GM19467 (cell line): ENCODE measurements around the gene RNF130.

Source experiments
- ATAC-seq: cut with Tn5 transposase; IDR thresholded peaks from one replicate; pipeline ENCODE4 v1.9.1; 2021; ENCODE audit warnings: mild to moderate bottlenecking, moderate library complexity; ENCODE audit not compliant: unreplicated experiment

Gene RNF130

DNA sequence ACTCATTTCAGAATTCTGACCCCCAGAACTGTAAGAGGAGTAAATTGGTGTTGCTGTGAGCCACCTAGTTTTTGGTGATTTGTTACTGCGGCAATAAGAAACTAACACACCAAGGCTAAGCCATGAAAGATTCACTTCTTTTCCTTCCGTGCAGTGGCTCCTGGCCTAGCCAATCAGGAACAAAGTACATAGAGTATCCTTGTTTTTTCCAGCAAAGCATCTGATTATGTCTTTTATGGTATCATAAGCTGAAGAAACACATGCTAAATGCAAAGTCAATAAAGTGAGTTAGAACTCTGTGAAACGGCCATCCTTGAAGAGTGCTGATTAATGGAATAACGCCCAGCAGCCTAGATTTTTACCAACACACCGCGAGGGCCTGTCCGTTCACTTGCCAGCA is 11.4 kb downstream of the RNF130 start:
- ATAC-seq: no peak

DNA sequence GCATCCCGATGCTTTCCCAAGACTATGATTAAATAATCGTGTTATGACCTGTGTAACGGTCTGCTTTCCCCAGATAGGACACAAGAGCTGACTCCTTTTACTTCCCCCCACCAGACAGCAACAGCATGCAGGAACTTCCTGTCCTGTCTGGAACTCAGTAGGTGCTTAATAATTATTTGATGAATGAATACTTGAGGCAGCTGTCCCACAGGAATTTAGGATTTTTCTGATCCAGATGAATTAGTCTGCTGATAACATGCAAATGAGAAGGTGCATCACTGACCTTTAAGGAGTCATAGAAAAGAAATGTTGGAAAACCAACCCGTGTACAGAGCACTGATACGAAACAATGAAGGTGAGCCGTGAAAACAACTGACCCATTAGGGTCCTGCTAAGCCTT is 12.2 kb downstream of the RNF130 start:
- no peak for ATAC-seq

DNA sequence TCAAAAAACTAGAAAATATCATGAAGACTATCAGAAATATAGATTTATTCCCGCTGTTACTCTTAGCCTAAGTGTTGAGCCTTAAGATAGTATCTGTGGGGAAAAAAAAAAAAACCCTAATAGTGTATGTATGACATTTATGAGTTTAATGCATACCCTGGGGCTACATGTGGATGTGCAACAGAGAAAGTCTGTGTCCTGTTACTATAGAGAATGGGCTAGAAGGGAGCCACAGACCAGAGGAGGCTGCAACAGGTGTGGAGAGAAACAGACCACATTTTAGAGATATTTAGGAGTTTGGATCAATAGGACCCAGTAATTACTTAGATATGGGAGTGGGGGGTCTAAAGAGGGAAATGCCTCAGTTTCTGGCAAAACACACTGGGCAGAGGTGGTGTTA is 15.4 kb downstream of the RNF130 start:
- ATAC-seq: no peak

DNA sequence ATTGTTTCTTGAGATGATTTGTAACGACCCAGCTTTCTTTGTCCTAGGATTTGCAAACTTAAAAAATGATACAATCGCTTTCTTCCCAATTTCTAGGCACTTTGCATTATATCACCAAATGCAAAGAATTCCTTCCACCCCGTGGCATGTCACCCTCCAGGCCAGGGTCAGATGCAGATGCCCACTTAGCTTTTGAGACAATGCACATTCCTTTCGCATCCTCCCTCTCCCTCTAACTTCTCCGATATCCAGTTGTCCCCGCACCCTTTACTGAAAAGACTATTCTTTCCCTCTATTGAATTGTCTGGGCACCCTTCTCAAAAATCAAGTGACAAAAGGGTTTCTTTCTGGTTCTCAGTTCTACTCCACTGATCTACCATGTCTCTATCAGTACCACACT is 17.3 kb downstream of the RNF130 start:
- no peak for ATAC-seq

DNA sequence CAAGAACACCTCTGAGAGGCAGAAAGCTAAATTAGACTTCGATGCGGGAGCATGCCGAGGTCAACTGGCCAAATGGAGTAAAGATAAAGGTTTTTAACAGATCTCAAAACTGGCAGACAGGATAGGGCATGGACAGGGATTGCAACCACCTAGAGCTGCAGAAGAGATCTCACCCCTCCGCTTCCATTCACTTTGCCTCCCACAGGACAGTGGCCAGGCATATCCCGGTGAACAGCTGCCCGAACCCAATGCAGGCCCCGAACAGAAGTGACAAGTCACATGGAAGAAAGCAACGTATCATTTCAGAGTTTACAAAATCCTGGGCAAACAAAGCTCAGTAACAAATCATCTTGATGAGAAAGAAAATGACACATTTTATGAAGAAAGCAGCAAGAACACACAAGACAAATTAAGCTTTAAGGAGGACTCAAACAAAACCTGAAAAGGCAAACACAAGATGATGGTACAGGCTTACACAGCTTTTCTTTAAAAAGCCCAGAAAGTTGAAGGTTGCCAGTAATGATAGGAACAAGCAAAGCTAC is 18.4 kb downstream of the RNF130 start:
- no peak for ATAC-seq

DNA sequence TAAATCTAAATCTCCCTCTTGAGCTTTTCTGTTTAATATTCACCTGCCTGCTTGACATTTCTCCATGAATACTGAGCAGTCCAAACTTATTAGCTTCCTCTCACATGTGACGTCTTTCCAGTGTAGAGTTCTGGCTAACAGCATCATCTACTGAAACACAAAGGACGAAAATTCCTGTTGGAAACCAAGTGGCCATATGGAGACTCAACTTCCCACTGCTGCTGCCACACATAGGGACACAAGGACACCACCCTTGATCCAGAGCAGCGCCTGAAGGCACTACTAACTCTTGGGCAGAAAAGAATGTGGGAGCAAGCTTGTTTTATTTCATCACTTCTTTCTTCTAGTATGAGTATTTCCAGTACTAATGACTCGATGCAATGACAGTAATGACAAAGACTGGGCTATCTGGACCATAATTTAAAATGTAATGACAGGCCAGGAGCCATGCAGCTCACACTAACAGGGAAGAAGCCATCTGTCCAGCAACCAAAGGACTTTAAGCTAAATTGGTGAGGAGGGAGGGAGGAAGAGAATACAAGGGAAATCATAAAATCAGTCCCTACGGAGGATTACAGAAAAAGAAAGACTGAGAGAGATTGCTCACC is 19.2 kb downstream of the RNF130 start:
- ATAC-seq: no peak

DNA sequence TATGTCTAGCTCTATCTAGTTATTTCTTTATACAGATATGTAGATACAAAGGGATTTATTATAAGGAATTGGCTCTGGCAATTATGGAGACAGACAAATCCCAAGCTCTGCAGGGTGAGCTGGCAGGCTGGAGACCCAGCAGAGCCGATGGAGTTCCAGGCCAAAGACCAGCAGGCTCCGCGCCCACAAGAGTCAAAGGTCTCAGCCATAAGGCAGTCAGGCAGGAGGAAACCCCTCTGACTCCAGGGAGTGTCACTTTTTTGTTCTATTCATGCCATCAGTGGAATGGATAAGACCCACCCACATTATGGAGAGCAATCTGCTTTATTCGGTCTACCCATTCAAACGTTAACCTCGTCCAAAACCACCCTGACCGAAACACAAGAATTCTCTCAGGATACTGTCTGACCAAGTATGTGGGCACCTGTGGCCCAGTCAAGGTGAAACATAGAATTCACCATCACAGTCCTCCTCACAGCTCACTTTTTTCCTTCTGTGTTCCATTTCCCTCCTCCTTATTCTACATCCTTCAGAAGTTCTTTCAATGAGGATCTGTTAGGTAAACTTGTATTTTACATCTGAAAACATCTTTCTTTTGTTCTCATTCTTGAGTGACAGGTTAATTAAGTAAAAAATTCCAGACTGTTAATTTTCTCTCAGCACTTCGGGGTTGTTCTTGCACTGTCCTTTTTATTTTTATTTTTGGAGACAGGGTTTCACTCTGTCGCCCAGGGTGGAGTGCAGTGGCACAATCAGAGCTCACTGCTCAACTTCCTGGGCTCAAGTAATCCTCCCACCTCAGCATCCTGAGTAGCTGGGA is 21.2 kb downstream of the RNF130 start:
- no peak for ATAC-seq

DNA sequence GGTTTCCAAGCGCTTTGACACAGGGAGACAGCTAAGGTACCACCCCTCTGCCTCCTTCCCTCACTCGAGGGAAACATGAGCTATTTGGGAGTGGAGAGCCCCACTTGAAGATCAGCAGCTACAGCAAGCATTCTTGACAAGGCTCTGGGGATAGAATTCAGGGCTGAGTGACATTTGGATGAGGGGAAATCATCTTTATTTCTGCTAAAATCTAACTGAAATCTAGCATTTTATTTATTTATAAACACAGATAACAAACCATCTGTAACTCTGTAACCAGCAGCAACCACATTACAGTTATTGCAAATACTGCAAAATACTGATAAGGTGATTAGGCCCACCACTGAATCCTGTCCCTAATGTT is 22.4 kb downstream of the RNF130 start:
- ATAC-seq: no peak

DNA sequence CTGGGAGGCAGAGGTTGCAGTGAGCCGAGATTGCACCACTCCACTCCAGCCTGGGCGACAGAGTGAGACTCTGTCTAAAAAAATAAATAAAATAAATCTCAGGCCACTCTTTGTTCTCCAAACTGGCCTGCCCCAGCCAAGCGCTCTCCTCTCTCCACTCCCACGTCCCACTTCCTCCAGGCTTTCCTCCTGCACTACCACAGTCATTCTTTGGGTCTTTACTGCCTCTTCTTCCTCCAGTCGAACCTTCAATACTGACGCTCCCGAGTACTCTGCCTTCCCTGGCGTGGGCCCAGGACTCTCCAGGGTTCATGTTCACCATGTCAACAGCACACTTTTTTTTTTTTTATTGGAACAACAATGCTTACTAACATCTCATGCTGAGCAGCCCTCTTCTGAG is 23.9 kb downstream of the RNF130 start:
- no peak for ATAC-seq

DNA sequence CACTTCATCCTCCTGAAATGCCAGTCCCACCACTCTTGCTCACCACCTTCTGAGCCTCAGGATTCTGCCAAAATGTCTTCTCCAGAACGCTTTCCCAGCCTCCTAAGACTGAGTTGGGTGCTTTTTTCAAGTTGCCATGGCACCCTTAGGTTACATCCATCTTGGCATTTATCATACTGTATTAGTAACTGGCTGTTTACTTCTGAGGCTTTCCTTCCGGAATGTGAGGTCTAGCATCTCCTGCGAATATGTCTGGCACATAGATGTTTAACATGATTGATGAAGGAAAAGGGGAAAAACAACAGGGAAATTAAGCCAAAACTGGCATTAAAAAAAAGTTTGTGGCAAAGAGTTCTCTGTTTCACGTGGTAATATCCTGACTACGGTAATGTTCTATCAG is 24.9 kb downstream of the RNF130 start:
- no peak for ATAC-seq

DNA sequence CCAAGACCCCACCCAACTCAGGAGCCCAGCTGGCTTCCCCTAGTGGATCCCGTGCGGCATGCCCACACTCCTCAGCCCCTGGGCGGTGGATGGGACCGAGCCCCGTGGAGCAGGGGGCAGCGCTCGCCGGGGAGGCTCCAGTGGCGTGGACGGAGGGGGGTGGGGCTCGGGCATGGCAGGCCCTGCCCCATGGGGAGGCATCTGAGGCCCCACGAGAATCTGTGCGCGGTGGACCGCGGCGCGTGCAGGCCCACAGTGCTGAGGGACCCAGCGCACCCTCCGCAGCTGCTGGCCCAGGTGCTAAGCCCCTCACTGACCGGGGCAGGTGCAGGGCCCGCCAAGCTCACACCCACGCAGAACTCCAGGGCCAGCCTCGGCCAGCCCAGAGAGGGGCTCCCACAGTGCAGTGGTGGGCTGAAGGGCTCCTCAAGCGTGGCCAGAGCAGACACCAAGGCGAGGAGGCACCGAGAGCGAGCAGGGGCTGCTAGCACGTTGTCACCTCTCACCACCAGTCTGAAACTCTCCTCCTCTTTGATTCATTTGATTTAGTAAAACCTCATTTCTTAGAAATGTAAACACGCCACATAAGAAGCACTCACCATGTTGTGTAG is 25.6 kb downstream of the RNF130 start:
- ATAC-seq: no peak

DNA sequence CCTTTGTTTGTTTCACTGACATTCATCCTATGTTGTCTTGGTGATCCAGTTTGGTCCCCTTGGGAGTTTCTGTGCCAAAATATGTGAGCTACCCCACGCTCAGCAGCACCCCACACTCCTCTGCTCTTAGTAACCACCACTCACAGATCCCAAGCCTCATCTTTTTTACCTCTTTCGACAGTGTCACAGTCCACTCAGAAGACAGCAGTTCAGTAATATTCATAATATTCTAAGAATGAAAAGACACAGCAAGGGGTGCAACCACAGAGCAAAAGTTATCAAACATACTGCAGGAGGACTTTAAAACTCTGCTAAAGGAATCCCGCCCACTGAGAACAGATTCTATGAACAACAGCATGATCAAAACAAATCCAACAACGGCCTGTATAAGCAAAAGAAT is 28.2 kb downstream of the RNF130 start:
- no peak for ATAC-seq

DNA sequence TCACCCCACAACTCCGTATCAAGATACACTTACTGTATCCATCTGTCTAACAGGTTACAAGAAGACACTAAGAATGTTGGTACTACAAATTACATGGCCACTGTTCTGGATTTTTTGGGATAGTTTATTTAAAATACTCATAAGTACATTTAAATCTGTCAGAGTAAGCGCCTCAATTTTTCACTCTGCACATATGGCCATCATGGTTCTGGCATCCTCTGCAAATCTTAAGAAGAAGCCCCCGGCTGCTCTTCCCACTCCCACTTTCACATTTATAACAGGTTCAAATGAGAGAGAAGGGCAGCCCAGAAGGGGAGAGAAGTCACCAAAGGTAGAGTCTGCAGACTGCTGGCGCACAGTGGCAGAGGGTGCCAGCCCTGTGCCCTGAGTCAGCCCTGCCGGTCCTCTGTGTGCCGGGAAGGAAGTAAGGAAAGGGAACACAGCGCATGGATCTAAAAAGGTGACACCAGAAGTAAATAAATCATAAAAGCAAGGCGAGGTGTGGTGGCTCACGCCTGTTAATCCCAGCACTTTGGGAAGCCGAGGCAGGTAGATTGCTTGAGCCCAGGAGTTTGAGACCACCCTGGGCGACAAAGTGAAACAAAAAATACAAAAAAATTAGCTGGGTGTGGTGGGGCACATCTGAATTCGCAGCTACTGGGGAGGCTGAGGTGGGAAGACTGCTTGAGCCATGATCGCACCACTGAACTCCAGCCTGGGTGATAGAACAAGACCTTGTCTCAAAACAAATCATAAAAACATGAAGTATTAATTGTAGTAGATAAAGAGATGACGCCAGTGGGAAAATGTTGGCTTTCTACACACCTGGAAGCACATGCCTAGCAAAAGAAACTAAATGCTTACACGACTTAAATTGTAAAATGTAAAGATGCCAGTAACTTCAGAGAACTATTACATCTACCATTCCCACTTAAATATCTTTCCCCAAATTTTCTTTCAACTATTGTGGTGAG is 30.0 kb downstream of the RNF130 start:
- no peak for ATAC-seq

DNA sequence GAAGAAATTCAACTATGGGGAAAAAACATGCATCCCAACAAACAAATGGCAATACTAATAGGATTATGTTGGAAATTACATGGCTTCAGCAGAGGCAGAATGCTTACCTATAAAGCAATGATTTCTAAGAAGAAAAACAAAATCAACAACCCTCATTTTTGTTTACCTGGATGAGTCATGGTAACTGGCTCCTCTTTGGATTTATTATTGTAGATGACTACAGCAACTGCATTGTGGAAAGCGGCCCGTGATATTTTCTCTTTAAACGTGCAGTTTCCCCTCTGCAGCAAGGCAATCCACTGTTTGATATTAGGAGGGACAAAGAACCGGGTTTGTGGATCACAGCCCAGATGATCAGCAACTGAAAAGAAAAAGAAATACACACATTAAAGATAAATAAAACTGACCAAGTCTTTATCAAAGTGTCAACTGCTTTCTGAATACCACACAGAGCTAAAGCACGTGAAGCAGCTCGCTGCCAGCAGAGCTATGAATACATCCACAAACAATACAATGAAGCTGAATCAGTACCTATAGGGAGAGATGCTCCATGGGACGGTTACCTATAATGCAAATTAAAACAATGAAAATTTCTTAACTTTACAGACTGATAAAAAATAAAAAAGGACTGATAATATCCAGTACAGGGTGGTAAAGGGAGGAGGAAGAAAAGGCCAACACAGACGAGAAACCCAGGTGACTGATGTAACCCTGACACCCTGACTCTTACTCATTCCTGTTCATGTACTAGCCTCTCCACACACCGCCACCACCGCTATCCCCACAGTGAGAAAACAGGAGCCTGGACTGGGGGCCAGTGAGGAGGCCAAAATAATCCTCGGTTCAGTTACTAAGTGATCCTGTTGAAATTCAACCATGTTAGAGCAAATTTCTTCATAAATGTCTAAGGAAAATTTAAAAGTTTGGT is 31.0 kb downstream of the RNF130 start:
- no peak for ATAC-seq

DNA sequence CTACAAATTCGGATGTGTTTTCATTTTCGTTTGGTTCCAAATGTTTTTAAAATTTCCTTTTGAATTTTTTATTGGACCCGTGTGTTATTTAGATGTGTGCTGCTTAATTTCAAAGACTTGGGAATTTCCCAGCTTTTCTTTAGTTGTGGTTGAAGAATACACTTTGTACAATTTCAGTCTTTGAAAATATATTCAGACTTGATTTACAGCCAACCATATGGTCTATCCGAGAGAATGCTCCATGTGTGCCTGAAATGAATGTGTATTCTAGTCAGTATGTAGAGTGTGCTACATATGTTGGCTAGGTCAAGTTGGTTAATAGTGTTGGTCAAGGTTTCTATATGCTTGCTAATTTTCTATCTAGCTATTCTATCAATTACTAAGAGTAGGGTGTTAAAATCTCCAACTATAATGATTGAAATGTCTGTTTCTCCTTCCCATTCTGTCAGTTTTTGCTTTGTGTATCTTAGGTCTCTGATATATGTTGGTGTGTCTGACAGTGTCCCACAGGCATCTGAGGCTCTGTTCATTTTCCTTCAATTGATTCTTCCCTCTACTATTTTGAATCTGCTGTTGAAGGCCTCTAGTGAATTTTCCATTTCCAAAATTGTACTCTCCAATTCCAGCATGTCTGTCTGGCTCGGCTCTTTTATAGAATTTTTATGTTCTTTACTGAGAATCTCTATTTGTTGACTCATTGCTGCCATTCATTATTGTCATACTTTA is 36.2 kb downstream of the RNF130 start:
- no peak for ATAC-seq

DNA sequence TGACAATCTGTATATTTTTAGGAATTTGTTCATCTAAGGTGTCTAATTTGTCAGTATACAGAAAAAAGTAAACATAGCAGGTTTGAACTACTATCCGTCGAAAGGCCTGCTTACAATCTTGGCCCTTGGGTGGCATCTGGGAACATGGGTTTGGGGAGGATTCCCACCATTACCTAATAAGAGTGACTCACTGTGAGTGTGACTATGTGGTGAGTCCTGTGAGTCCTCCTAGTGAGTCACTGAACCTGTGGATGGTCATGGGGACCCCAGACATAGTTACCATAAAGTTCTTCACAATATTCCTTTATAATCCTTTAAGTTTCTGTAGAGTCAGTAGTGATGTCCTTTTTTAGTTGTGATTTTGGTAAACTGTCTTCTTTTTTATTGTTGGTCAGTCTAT is 37.0 kb downstream of the RNF130 start:
- no peak for ATAC-seq

DNA sequence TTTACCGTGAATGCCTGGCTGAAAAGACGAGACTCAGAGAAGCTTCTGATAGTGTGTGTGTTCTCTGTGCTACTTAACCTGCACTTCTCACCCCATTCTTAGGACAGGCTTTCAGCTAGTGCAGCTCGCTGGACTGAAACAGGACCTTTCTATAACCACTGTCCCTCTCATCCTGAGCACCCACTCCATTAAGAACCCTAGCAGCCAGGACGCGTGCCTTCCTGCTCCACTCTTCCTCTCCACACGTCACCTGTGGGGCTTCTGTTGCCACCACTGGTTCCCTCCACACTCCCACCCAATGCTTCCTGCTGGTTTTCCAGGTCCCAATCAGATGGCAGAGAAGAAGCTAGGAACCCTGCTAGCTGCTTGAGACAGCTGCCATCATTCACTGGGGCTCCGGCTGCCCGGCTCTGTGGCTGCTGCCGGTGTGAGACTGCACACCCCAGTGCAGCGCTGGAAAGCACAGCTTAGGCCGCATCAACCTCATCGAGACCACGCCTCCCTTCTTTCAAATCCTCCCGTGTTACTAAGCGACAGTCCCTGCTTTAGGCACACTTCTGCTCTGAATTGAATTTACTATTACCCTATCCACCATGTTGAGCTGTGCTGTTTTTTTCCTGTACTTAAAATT is 44.0 kb downstream of the RNF130 start:
- no peak for ATAC-seq

DNA sequence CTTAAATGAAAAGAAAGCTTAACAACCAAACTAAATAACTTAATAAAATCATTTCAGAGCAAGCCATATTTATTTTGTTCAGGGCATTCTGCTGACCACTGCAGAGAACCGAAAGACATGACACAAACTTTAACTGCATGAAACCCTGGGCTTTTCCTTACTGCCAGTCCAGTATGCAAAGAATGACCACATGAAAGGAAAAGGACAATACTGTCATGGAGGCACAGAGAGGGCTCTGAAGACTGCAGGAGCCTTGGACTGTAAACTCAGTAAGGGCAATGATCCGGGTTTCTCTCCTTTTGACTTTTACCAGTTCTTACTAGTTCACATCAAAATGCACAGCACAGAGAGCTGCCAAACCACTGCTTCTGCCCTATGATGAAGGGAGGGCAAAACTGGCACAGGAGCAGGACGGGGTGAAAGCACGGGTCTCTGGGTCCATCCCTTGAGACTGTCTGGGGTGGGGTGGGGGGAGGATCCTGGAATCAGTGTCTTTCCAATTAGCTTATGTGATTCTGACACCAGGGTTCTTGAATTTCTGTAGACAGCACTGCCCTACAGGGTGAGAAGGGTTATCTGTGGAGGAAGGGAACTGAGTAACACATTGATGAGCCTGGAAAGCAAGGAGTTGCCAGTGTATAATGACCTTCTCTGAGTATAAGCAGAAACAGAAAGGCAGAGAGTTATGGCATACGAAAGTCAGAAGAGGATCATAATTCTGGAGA is 44.7 kb downstream of the RNF130 start:
- ATAC-seq: no peak
